K562 (cell line): ENCODE measurements around the gene CTSW. TPM values are rescaled to one million over a fixed set of nuclear protein-coding genes. Genes with fewer than 3 reads are reported as not detected.

Experiments used
- CAMTA2 ChIP-seq: fragments of 250-450 bp; sonication (Bioruptor Pico); conservative IDR thresholded peaks from 2 replicates; pipeline ENCODE4 v1.5.1; 2022
- EP300 ChIP-seq: IDR thresholded peaks from 2 replicates; pipeline ENCODE4 v1.6.1; 2012; ENCODE audit warnings: low read length, improper control_type of control experiment
- HEY1 ChIP-seq: fragments of 250-450 bp; sonication (Bioruptor Pico); IDR thresholded peaks from 2 replicates; pipeline ENCODE4 v1.5.0; 2020; ENCODE audit warnings: mild to moderate bottlenecking, moderate library complexity, borderline replicate concordance
- KLF1 ChIP-seq: fragments of 450-650 bp; IDR thresholded peaks from 2 replicates; pipeline ENCODE4 v1.6.1; 2016; ENCODE audit warnings: missing genetic modification characterization, missing compliant biosample characterization
- MAZ ChIP-seq, 2 experiments: fragments of 450-650 bp in 1 of 2; sonication (generic) in 1 of 2; formaldehyde crosslinking; IDR thresholded peaks in 1 of 2; conservative IDR thresholded peaks in 1 of 2; 2 replicates each; pipeline versions ENCODE4 v1.4.0 to v1.5.0; 2020; ENCODE audit warnings: mild to moderate bottlenecking in 1 of 2, missing genetic modification reagents in 1 of 2
- POLR2A ChIP-seq: fragments of 450-650 bp; conservative IDR thresholded peaks from 2 replicates; pipeline ENCODE4 v1.6.1; 2016
- RBM15 ChIP-seq: fragments of 200-400 bp; formaldehyde crosslinking; IDR thresholded peaks from 2 replicates; pipeline ENCODE4 v1.6.1; 2018; ENCODE audit warnings: mild to moderate bottlenecking, low read length, moderate library complexity; ENCODE audit not compliant: insufficient read depth
- RBM25 ChIP-seq: fragments of 200-400 bp; formaldehyde crosslinking; IDR thresholded peaks from 2 replicates; pipeline ENCODE4 v1.6.1; 2018; ENCODE audit warnings: low read length, low read depth, moderate library complexity; ENCODE audit not compliant: severe bottlenecking
- SP2 ChIP-seq: IDR thresholded peaks from 2 replicates; pipeline ENCODE4 v1.6.1; 2011; ENCODE audit warnings: mild to moderate bottlenecking, low read depth, low read length, moderate library complexity; ENCODE audit not compliant: poor library complexity, severe bottlenecking; ENCODE audit errors: extremely low read depth
- TBL1XR1 ChIP-seq, 2 experiments: IDR thresholded peaks; 2 replicates each; pipeline ENCODE4 v1.6.1; 2012; ENCODE audit warnings: improper control_type of control experiment in 2 of 2, low read length in 2 of 2, mild to moderate bottlenecking in 1 of 2
- TCFL5 ChIP-seq: fragments of 250-450 bp; sonication (Bioruptor Pico); conservative IDR thresholded peaks from 2 replicates; pipeline ENCODE4 v1.6.1; 2021; ENCODE audit warnings: mild to moderate bottlenecking, moderate library complexity, matching md5 sums
- ZBTB7A ChIP-seq: IDR thresholded peaks from 2 replicates; pipeline ENCODE4 v1.6.1; 2011; ENCODE audit warnings: low read depth, mild to moderate bottlenecking, low read length, moderate library complexity, borderline replicate concordance; ENCODE audit not compliant: control insufficient read depth
- polyA plus RNA-seq, 8 experiments: library from polyadenylated mRNA; depleted of rRNA in 4 of 8; stranded (reverse) in 5 of 8; unstranded in 3 of 8; fragments of >200 nt; fragmentation: Nextera tagmentation in 2 of 8; fragmentation: Illumina TruSeq in 1 of 8; extraction: Ambion mirVana in 2 of 8; extraction: Trizol in 1 of 8; gene quantifications; 2 replicates each; pipeline versions ENCODE4 v1.2.1 to v1.2.3, GENCODE V29; 2011 to 2014; ENCODE audit warnings: inconsistent platforms in 1 of 8, missing spikeins in 1 of 8
- total RNA-seq, 7 experiments: library from RNA; depleted of rRNA in 6 of 7; stranded (reverse); fragments of >200 nt in 6 of 7; fragmentation: Illumina TruSeq in 2 of 7; extraction: Trizol in 2 of 7; gene quantifications; 2 replicates each; pipeline versions ENCODE4 v1.2.1 to v1.2.3, GENCODE V29; 2011 to 2021; ENCODE audit warnings: low replicate concordance in 1 of 7
- TF ChIP-seq, protein P1 (sequence below): IDR thresholded peaks from 2 replicates; pipeline ENCODE4 v1.6.1; 2011; ENCODE audit warnings: borderline replicate concordance, low read depth, mild to moderate bottlenecking, moderate library complexity, low read length; ENCODE audit not compliant: insufficient read depth, poor library complexity, severe bottlenecking
- TF ChIP-seq, protein P2 (sequence below): sonication (generic); formaldehyde crosslinking; IDR thresholded peaks from 2 replicates; pipeline ENCODE4 v1.5.0; 2020; ENCODE audit warnings: missing genetic modification reagents
- TF ChIP-seq, protein P3 (sequence below), 2 experiments: fragments of 450-650 bp; IDR thresholded peaks; 2 replicates each; pipeline ENCODE4 v1.6.1; 2016
- TF ChIP-seq, protein P4 (sequence below): fragments of 250-450 bp; sonication (Bioruptor Pico); IDR thresholded peaks from 2 replicates; pipeline ENCODE4 v1.8.0; 2022; ENCODE audit warnings: inconsistent platforms
- TF ChIP-seq, protein P5 (sequence below): fragments of 450-650 bp; IDR thresholded peaks from 2 replicates; pipeline ENCODE4 v1.6.1; 2018; ENCODE audit warnings: mild to moderate bottlenecking, low read depth; ENCODE audit not compliant: partially characterized antibody

CTSW gene
- total and polyA plus RNA-seq, 9 of the 15 experiments (the other 6 are each of a cell fraction or from before 2014, with no cell fraction given), result 0.04 TPM; not detected in 8

DNA sequence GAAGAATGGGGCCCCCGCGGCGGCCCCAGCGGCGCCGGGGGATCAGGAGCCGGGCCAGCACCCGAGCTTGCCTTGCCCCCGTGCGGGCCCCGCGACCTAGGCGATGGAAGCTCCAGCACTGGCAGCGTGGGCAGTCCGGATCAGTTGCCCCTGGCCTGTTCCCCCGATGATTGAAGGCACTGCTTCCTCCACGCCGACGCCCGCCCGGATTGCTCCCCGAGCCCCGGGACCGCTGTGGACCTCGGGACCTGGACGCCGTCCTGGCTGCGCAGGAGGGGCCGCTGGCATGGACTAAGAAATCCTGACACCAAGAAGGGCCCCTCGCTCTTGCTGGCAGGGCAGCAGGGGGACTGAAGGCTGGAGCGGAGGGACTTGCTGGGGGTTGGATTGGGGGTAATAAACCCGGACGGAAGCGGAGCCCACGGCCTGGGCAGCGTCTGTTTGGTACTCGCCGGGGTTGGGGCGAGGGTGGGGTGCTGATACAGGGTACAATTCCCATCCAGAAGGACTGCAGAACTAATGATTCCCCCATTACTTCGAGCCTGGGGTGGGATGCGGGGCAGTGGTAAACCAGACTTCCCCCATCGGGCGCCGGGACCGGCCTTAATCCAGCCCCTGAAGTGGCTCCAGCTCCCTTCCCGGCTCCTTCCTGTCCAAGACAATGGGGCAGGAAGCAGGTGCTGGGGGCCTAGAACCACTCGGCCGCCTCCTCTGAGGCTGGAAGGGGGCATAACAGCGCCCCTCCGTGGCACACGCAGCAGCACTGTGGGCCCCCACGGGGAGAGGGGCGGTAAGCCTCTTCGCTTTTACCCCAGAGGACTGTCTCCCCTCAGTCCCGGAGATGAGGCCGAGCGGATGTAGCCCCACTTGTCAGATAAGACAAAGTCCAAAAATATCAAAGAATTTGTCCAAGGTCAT lies 11.8 kb downstream of the CTSW start (continued):
- TF ChIP-seq, protein P1, sequence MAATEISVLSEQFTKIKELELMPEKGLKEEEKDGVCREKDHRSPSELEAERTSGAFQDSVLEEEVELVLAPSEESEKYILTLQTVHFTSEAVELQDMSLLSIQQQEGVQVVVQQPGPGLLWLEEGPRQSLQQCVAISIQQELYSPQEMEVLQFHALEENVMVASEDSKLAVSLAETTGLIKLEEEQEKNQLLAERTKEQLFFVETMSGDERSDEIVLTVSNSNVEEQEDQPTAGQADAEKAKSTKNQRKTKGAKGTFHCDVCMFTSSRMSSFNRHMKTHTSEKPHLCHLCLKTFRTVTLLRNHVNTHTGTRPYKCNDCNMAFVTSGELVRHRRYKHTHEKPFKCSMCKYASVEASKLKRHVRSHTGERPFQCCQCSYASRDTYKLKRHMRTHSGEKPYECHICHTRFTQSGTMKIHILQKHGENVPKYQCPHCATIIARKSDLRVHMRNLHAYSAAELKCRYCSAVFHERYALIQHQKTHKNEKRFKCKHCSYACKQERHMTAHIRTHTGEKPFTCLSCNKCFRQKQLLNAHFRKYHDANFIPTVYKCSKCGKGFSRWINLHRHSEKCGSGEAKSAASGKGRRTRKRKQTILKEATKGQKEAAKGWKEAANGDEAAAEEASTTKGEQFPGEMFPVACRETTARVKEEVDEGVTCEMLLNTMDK, result peak; percentile 66
- TF ChIP-seq EP300 (peak; percentile 8; the same call in 1 of the 2 replicates), RBM15 (no peak; the same call in 1 of the 2 replicates), MAZ (CRISPR knock-in tag; conservative IDR thresholded peaks at IDR 0.05 in 1 of 2, IDR thresholded peaks at IDR 0.05 in 1 of 2) (peak; percentile 67 to 83; a peak in 3 of 4 replicates), RBM25 (no peak), TBL1XR1 (IDR thresholded peaks at IDR 0.05; ENCODE audit: low read length in 2 of 2) (no peak), SP2 (no peak), KLF1 (tag) (no peak), TCFL5 (CRISPR knock-in tag) (no peak), ZBTB7A (peak; percentile 87), CAMTA2 (CRISPR knock-in tag) (0 out of 2 replicates have a peak, but pooled peaks have one; percentile 57), POLR2A (peak; percentile 76), HEY1 (CRISPR knock-in tag) (no peak)
- TF ChIP-seq, protein P2, sequence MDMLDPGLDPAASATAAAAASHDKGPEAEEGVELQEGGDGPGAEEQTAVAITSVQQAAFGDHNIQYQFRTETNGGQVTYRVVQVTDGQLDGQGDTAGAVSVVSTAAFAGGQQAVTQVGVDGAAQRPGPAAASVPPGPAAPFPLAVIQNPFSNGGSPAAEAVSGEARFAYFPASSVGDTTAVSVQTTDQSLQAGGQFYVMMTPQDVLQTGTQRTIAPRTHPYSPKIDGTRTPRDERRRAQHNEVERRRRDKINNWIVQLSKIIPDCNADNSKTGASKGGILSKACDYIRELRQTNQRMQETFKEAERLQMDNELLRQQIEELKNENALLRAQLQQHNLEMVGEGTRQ (CRISPR knock-in tag), result no peak
- TF ChIP-seq, protein P3, sequence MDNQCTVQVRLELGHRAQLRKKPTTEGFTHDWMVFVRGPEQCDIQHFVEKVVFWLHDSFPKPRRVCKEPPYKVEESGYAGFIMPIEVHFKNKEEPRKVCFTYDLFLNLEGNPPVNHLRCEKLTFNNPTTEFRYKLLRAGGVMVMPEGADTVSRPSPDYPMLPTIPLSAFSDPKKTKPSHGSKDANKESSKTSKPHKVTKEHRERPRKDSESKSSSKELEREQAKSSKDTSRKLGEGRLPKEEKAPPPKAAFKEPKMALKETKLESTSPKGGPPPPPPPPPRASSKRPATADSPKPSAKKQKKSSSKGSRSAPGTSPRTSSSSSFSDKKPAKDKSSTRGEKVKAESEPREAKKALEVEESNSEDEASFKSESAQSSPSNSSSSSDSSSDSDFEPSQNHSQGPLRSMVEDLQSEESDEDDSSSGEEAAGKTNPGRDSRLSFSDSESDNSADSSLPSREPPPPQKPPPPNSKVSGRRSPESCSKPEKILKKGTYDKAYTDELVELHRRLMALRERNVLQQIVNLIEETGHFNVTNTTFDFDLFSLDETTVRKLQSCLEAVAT (IDR thresholded peaks at IDR 0.05), result peak in 1 of 2 experiments; percentile 22; a peak in 1 of 4 replicates
- TF ChIP-seq, protein P4, sequence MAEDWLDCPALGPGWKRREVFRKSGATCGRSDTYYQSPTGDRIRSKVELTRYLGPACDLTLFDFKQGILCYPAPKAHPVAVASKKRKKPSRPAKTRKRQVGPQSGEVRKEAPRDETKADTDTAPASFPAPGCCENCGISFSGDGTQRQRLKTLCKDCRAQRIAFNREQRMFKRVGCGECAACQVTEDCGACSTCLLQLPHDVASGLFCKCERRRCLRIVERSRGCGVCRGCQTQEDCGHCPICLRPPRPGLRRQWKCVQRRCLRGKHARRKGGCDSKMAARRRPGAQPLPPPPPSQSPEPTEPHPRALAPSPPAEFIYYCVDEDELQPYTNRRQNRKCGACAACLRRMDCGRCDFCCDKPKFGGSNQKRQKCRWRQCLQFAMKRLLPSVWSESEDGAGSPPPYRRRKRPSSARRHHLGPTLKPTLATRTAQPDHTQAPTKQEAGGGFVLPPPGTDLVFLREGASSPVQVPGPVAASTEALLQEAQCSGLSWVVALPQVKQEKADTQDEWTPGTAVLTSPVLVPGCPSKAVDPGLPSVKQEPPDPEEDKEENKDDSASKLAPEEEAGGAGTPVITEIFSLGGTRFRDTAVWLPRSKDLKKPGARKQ (CRISPR knock-in tag), result no peak
- TF ChIP-seq, protein P5, sequence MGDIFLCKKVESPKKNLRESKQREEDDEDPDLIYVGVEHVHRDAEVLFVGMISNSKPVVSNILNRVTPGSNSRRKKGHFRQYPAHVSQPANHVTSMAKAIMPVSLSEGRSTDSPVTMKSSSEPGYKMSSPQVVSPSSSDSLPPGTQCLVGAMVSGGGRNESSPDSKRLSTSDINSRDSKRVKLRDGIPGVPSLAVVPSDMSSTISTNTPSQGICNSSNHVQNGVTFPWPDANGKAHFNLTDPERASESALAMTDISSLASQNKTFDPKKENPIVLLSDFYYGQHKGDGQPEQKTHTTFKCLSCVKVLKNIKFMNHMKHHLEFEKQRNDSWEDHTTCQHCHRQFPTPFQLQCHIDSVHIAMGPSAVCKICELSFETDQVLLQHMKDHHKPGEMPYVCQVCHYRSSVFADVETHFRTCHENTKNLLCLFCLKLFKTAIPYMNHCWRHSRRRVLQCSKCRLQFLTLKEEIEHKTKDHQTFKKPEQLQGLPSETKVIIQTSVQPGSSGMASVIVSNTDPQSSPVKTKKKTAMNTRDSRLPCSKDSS, result no peak
